Hindlimb muscle (tissue), 1 donor: ENCODE results near the gene FJX1. TPM values are rescaled to one million over a fixed set of nuclear protein-coding genes. Genes with fewer than 3 reads are reported as not detected.

Experiments
- polyA plus RNA-seq: library from polyadenylated mRNA; unstranded; fragments of 120-200 nt; gene quantifications from one replicate; pipeline ENCODE4 v1.2.1, GENCODE V29; 2013; ENCODE audit not compliant: insufficient read length

FJX1 gene
- polyA plus RNA-seq, 1 donor = 5.4 TPM

Other genes with a start within 250 kb of the FJX1 start
- 0.43 TPM for gene SLC1A2, start 198.9 kb upstream of the FJX1 start, polyA plus RNA-seq
- 8.4 TPM for gene PAMR1, start 92.8 kb upstream of the FJX1 start, polyA plus RNA-seq
- 38.9 TPM for gene TRIM44, start 44.3 kb downstream of the FJX1 start, polyA plus RNA-seq